Adrenal gland (tissue), 12 donors: Measurements from ENCODE around the gene MRPL18. TPM values are rescaled to one million over a fixed set of nuclear protein-coding genes. Genes with fewer than 3 reads are reported as not detected.

ENCODE experiments used
- DNase-seq, 7 donors: peaks; one replicate each; pipeline ENCODE4 v3.0.0-alpha.2; 2019 to 2020
- H3K27ac ChIP-seq, 5 donors: fragments of 200-600 bp; sonication (generic) in 4 of 5; 1 replicate in 3 of 5; 2 replicates in 2 of 5; pipeline versions ENCODE4 v1.5.1 to v1.8.0; 2016 to 2020; ENCODE audit warnings: mild to moderate bottlenecking in 1 of 5
- H3K27me3 ChIP-seq: fragments of 200-600 bp; 2 replicates; pipeline ENCODE4 v1.8.0; 2021
- H3K36me3 ChIP-seq, 2 donors: fragments of 200-600 bp; replicated peaks in 1 of 2; 1 replicate in 1 of 2; 2 replicates in 1 of 2; pipeline versions ENCODE4 v1.5.1 to v1.8.0; 2018 to 2022
- H3K4me1 ChIP-seq, 2 donors: fragments of 200-600 bp; replicated peaks in 1 of 2; 1 replicate in 1 of 2; 2 replicates in 1 of 2; pipeline versions ENCODE4 v1.5.1 to v1.8.0; 2018 to 2021
- H3K4me3 ChIP-seq, 4 donors: fragments of 200-600 bp; sonication (generic) in 3 of 4; one replicate each; pipeline ENCODE4 v1.5.1; 2016 to 2018
- H3K9me3 ChIP-seq, 3 donors: fragments of 200-600 bp; sonication (generic) in 1 of 3; replicated peaks in 1 of 3; 1 replicate in 2 of 3; 2 replicates in 1 of 3; pipeline versions ENCODE4 v1.5.1 to v1.8.0; 2016 to 2021
- CTCF ChIP-seq, 6 experiments: fragments of 450-650 bp in 4 of 6; fragments of 200-600 bp in 2 of 6; sonication (generic) in 1 of 6; IDR thresholded peaks; 1 replicate in 5 of 6; 2 replicates in 1 of 6; pipeline versions ENCODE4 v1.5.1 to v1.8.0; 2016 to 2021; ENCODE audit warnings: antibody characterized with exemption in 6 of 6, mild to moderate bottlenecking in 2 of 6, moderate library complexity in 1 of 6
- POLR2A ChIP-seq, 2 donors: fragments of 450-650 bp; IDR thresholded peaks; one replicate each; pipeline ENCODE4 v1.6.1; 2017; ENCODE audit warnings: antibody characterized with exemption in 2 of 2, mild to moderate bottlenecking in 2 of 2, moderate library complexity in 1 of 2
- WGBS, 4 donors: extraction: QIAGEN DNeasy Blood & Tissue Kit in 2 of 4; methylation state at CpG; one replicate each; pipeline versions ENCODE4 v1.1.5 to v1.1.7; 2013 to 2017; 5-methylcytosine and 5-hydroxymethylcytosine counted together
- intact Hi-C, 2 donors: fragments of 100-400 bp; cut with DNase I; formaldehyde crosslinking; loops; one replicate each; pipeline versions ENCODE4 v1.14.1 to v1.15.0; 2022 to 2023
- polyA plus RNA-seq, 3 donors: library from polyadenylated mRNA; stranded (reverse); fragments of 200-250 nt in 2 of 3; fragments of 350-450 nt in 1 of 3; fragmentation: Illumina TruSeq in 1 of 3; extraction: RNeasy Lipid Tissue Mini Kit (QIAGEN cat#74804) in 1 of 3; gene quantifications; one replicate each; pipeline ENCODE4 v1.2.3, GENCODE V29; 2013 to 2014
- total RNA-seq, 9 donors: library from RNA; depleted of rRNA in 4 of 9; stranded (reverse); fragments of >200 nt in 4 of 9; fragments of 120-200 nt in 1 of 9; fragmentation: NEBNext Ultra II Directional in 1 of 9; extraction: Animal tissue kit (Norgen Biotek cat#: 25700) in 1 of 9; gene quantifications; one replicate each; pipeline versions ENCODE4 v1.1.0 to v1.2.4, GENCODE V29; 2013 to 2023
- donor health status: healthy with polysubstance abuse.
- donor health status: Bipolar disorder and iron deficiency.
- donor health status: DM: yes; HTN: yes; CAD: no.
- donor health status: DM: no; HTN: no; CAD: no.
- donor health status: DM: no; HTN: no; CAD: no.
- donor health status: DM: yes; HTN: yes; CAD: no.

The MRPL18 gene
- total and polyA plus RNA-seq, 12 donors, result 63.7 to 199 (median 99.3) TPM

GRCh38 chr6:159754959-159755914, 35.0 kb upstream of the MRPL18 start:
- Histone ChIP-seq H3K4me1 (peaks cover 0 to 2% of the 10 kb centered on the region in 2 donors), H3K4me3 (no peak overlapping the region), H3K9me3 (no peaks in the 10 kb centered on the region), H3K27me3 (no peaks in the 10 kb centered on the region), H3K36me3 (peaks cover 0 to 79% of the 10 kb centered on the region in 2 donors), H3K27ac (no peak overlapping the region)
- intact Hi-C loops, result no loop called here
- no peak for TF ChIP-seq CTCF (IDR thresholded peaks at IDR 0.05)
- 70 to 79% (median 76%) methylated on average over 14 to 15 of the region's 15 CpGs for WGBS, 4 donors
- DNase-seq, result no peak

GRCh38 chr6:159756508-159756907, 33.8 kb upstream of the MRPL18 start:
- WGBS, 4 donors, result 89 to 100% (median 93%) methylated on average over 4 of the region's 4 CpGs
- H3K27me3 ChIP-seq, result no peaks in the 10 kb centered on the region
- TF ChIP-seq POLR2A (IDR thresholded peaks at IDR 0.05) (no peak), CTCF (IDR thresholded peaks at IDR 0.05) (no peak)
- intact Hi-C loops, result no loop called here
- no peak overlapping the region for H3K4me3 ChIP-seq
- no peaks in the 10 kb centered on the region for H3K9me3 ChIP-seq
- H3K4me1 ChIP-seq, result peaks cover 6 to 11% of the 10 kb centered on the region in 2 donors
- H3K36me3 ChIP-seq, result peaks cover 0 to 69% of the 10 kb centered on the region in 2 donors
- H3K27ac ChIP-seq, result no peak overlapping the region
- no peak for DNase-seq

GRCh38 chr6:159758031-159759001, 32.0 kb upstream of the MRPL18 start:
- no peak for TF ChIP-seq CTCF (IDR thresholded peaks at IDR 0.05)
- TF ChIP-seq POLR2A (IDR thresholded peaks at IDR 0.05), result no peak
- intact Hi-C loops, result no loop called here

GRCh38 chr6:159759645-159760044, 30.6 kb upstream of the MRPL18 start:
- TF ChIP-seq POLR2A (IDR thresholded peaks at IDR 0.05) (no peak), CTCF (IDR thresholded peaks at IDR 0.05) (no peak)
- no peak for DNase-seq
- Histone ChIP-seq H3K4me3 (no peak overlapping the region), H3K9me3 (no peaks in the 10 kb centered on the region), H3K27me3 (no peaks in the 10 kb centered on the region), H3K36me3 (peaks cover 0 to 43% of the 10 kb centered on the region in 2 donors), H3K27ac (no peak overlapping the region), H3K4me1 (peaks cover 6 to 21% of the 10 kb centered on the region in 2 donors)
- 58 to 84% (median 71%) methylated on average over 2 of the region's 2 CpGs for WGBS, 4 donors
- intact Hi-C loops, result loop anchor here in 1 of 2 donors (10.0 kb wide), 1 partner anchor 65 kb away; the partner anchor contains the start of gene SOD2

More at GRCh38 chr6:159758031-159759001, 32.0 kb upstream of the MRPL18 start:
- H3K27me3 ChIP-seq, result no peaks in the 10 kb centered on the region
- no peaks in the 10 kb centered on the region for H3K9me3 ChIP-seq
- peak overlapping the region in 2 of 5 donors; percentile 18 for H3K27ac ChIP-seq
- peaks cover 0 to 54% of the 10 kb centered on the region in 2 donors for H3K36me3 ChIP-seq
- DNase-seq, result no peak
- peaks cover 6 to 20% of the 10 kb centered on the region in 2 donors for H3K4me1 ChIP-seq
- no peak overlapping the region for H3K4me3 ChIP-seq
- 90 to 95% (median 93%) methylated on average over 7 of the region's 7 CpGs for WGBS, 4 donors
